DMS 273 (cell line): ENCODE data around the gene HGFAC.
"Not testable (repeated sequence)": the region's sequence is repeated elsewhere in the genome, so short reads cannot be mapped to it uniquely, and the experiment has no call there.

Experiments used
- DNase-seq: peaks from one replicate; lab custom pipeline; 2025; ENCODE audit not compliant: unreplicated experiment; lab: John Stamatoyannopoulos, UW

The HGFAC gene

GRCh38 chr4:3410401-3411135, 31.2 kb upstream of the HGFAC start:
- no peak for DNase-seq

GRCh38 chr4:3411190-3411589, 30.6 kb upstream of the HGFAC start:
- DNase-seq, result not testable (repeated sequence)

- DNase-seq, result no peak
Observed at GRCh38 chr4:3411676-3412075, 30.1 kb upstream of the HGFAC start.

GRCh38 chr4:3412257-3413020, 29.3 kb upstream of the HGFAC start:
- DNase-seq, result no peak

GRCh38 chr4:3413217-3413671, 28.5 kb upstream of the HGFAC start:
- no peak for DNase-seq

DNA sequence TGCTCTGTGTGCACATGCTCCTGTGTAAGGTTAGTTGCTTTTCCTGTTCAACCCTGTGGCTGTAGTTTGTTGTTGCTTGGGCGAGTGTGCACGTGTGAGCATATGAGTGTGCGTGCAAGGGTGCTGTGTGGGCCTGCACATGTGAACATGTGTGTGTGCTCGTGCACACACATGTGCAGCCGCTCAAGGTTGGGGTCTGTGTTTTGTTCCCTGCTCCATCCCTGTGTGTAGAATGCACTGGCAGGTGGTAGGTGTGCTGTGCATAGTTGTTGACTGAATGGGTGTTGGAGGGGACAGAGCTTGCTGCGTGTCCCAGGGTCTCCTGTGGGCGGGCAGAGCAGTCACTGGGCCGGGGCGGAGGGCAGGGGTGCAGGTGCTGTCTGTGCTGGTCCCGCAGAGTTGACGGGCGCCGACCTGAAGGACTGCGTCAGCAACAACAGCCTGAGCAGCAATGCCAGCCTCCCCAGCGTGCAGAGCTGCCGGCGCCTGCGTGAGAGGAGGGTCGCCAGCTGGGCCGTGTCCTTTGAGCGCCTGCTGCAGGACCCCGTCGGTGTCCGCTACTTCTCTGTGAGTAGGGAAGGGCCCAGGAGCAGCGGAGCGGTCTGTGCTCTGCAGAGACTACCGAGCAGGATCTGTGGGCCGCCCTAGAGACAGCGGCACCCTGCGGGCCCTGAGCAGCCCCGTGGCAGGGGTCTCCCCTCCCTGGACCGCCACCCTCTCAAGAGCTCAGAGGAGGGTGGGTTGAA, 27.9 kb upstream of the HGFAC start:
- DNase-seq, result no peak

- no peak for DNase-seq
Observed at GRCh38 chr4:3414421-3415279, 27.1 kb upstream of the HGFAC start.

DNA sequence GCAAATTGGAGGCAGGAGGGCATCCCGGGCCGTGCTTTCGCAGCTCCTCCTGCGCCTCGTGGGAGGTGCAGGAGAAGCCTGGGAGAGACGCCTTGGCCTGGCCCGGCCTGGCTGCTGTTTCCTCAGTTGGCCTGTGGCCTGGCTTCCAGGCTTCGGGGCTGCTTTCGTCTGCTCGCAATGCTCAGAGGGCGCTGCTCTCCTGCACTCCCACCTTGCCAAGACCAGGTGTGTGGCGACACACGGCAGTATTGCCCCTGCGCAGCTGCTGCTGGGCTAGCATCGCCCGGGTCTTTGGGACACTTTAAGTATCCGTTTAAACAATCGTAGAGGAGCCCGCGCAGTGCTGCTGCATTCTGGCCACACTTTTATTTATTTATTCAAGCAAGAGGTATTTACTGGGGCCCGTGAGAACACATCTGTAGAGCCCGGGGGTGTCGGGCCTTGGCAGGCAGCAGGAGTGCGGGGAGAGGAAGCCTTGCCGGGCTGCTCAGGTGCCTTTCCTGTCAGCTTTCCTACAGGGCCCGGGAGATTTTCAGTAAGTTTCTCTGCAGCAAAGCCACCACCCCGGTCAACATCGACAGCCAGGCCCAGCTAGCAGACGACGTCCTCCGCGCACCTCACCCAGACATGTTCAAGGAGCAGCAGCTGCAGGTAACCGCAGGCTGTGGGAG, 26.2 kb upstream of the HGFAC start:
- no peak for DNase-seq

- no peak for DNase-seq
Observed at GRCh38 chr4:3416270-3416669, 25.5 kb upstream of the HGFAC start.

DNA sequence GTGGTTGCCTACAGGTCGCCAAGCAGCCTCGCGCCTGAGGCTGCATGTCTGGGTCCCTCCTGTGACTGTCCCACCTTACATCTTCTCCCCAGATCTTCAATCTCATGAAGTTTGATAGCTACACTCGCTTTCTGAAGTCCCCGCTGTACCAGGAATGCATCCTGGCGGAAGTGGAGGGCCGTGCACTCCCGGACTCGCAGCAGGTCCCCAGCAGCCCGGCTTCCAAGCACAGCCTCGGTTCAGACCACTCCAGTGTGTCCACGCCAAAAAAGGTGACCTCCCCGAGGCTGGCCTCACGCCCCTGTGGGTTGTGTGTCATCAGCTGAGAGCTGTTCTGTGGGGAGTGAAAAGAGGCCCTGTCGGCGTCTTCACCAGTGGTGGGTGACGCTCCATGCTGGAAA, 24.9 kb upstream of the HGFAC start:
- no peak for DNase-seq

GRCh38 chr4:3417448-3417847, 24.3 kb upstream of the HGFAC start:
- DNase-seq, result no peak

- peak; percentile 57 for DNase-seq
Observed at GRCh38 chr4:3418029-3418762, 23.6 kb upstream of the HGFAC start.

GRCh38 chr4:3419836-3420605, 21.7 kb upstream of the HGFAC start:
- no peak for DNase-seq

- DNase-seq, result no peak
Observed at GRCh38 chr4:3420606-3420955, 21.2 kb upstream of the HGFAC start.

DNA sequence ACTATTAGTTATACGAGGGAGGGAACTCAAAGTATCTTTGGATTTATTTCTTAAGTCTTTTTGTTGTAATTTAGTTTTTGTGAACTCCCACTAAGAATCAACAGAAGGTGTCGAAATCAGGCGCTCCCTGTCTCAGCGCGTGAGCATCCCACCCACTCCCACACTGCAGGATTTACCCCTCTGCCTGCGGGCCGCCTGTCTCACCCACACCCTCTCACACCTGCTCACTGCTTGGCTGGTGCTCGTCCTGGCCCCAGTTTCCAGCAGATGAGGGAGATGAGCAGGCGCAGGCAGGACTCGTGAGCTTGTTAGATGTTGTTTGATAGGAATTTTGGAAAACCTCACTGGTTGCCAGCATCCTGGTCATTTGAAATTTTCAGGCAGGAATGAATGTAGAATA, 20.8 kb upstream of the HGFAC start:
- no peak for DNase-seq

DNA sequence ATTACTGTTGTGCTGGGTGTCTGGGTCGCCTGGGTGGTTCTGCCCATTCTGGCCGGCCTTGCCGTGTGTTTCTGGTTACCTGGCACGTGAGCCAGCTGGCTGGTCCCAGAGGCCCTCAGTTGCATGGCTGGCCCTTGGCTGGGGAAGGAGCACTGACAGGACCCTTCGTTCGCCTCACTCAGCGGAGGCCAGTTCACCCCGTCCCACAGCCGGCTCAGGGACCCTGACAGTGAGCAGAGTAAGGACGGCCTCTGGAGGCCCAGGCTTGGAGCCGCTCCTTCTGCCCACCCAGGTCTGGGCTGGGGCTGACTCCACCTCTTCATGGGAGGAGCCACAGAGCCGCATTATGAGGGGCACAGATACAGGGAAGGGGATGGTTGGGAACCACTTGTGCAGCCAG, 20.3 kb upstream of the HGFAC start:
- no peak for DNase-seq

GRCh38 chr4:3422241-3422801, 19.4 kb upstream of the HGFAC start:
- no peak for DNase-seq

DNA sequence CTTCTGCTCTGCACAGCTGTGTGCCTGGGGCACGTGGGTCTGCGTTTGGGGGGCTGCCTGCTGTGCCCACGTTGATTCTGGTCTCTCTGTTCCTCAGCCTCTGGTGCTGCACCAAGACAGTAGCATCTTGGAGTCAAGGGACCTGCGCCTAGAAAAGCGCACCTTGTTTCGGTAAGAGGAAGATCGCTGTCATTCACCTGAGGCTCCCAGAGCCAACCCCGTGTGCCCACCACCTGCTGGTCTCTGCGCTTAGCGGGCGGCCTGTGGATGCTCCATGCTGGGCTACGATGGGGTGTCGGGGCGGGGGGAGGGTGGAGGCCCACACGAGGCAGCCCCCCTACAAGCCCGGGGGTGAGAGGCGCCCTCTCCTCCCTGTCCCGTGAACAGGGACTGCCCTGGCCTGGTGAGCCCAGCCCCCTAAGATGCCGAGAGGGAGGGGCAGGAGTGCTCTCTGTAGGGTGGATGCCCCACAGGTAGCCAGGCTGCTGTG, 18.9 kb upstream of the HGFAC start:
- DNase-seq, result no peak
